Dermis lymphatic vessel endothelial cell (primary cell): ENCODE data around the gene ZNF280C. TPM values are rescaled to one million over a fixed set of nuclear protein-coding genes. Genes with fewer than 3 reads are reported as not detected.

Experiments
- total RNA-seq: library from RNA; depleted of rRNA; stranded (reverse); fragments of >200 nt; gene quantifications from 2 replicates; pipeline ENCODE4 v1.2.1, GENCODE V29; 2014

The ZNF280C gene, protein sequence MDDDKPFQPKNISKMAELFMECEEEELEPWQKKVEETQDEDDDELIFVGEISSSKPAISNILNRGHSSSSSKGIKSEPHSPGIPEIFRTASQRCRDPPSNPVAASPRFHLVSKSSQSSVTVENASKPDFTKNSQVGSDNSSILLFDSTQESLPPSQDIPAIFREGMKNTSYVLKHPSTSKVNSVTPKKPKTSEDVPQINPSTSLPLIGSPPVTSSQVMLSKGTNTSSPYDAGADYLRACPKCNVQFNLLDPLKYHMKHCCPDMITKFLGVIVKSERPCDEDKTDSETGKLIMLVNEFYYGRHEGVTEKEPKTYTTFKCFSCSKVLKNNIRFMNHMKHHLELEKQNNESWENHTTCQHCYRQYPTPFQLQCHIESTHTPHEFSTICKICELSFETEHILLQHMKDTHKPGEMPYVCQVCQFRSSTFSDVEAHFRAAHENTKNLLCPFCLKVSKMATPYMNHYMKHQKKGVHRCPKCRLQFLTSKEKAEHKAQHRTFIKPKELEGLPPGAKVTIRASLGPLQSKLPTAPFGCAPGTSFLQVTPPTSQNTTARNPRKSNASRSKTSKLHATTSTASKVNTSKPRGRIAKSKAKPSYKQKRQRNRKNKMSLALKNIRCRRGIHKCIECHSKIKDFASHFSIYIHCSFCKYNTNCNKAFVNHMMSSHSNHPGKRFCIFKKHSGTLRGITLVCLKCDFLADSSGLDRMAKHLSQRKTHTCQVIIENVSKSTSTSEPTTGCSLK
- total RNA-seq: 1.6 and 2.8 TPM in 2 replicates

DNA sequence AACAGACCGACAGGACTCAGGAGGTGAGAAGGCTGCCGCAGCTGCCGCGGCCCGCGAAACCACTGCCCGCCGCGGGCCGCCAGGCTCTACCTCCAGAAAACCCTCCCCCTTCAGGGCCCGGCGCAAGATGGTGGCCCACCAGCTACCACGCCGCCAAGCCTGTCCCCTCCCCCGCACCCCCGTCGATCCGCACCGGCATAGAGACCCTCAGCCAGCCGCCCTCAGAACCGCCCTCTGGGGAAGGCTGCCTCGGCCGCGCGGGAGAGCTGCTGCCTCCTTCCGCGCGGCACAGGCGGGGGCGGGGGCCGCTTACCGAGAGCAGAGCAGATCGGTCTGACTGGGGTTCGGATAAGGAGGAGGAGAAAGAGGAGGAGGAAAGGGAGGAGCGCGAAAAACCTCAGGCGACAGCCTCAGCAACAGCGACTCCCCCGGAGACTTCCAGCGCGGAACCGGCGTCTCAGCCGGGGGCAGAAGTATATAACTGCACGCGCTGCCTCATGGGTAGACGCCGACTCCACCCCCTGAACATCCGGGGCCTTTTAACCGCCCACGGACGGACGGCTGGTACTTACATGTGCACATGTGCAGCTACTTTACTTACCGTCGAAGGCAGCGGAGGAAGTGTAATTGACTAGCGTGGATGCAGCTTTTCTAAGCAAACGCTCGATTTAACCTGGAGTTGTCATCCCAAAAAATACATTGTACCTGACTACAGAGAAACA is at the start of gene ZNF280C:
Gene ZNF280C (minus strand): TSS at position 451 of the 722 bp plus-strand sequence. CDS start 8,450 bp downstream, outside the sequence.

DNA sequence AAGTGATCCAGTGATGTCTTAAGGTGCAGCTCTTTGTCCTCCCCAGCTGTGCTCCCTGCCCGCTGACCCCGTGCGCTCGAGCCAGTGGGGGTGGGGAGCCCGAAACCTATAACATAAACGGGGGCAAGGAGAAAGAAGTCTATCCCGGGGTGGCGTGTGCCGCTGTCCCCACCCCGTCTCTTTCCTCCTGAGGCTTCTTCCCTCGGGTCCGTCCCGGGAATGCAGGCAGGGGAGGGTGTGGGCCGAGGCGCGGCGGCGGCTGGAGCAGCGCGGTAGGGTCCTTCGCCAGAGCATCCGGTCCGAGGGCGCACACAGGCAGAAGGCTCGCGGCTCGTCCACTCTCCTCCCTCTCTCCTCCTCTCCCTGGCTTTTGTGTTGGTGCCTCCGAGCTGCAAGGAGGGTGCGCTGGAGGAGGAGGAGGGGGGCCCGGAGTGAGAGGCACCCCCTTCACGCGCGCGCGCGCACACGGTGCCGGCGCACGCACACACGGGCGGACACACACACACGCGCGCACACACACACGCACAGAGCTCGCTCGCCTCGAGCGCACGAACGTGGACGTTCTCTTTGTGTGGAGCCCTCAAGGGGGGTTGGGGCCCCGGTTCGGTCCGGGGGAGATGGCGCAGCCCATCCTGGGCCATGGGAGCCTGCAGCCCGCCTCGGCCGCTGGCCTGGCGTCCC is 97.1 kb downstream of the ZNF280C start, which contains the start of gene RAB33A:
Gene RAB33A (plus strand): TSS at position 517 of the 681 bp plus-strand sequence. CDS start 101 bp downstream, at position 618.

GRCh38 chrX:130165703-130166502 is 102.8 kb downstream of the ZNF280C start, which contains the start of gene AIFM1:
Gene AIFM1, minus strand, starts transcription at chrX:130165841. Its CDS starts 185 bp downstream, at chrX:130165656.

Other genes with a start within 250 kb of the ZNF280C start
- 10.1 and 10.7 TPM in 2 replicates for gene ELF4, start 158.4 kb downstream of the ZNF280C start, total RNA-seq
- gene AIFM1, start 103.1 kb downstream of the ZNF280C start, total RNA-seq: 13.0 and 14.5 TPM in 2 replicates
- 0.43 TPM in 2 replicates for gene RAB33A, start 96.9 kb downstream of the ZNF280C start, total RNA-seq
- 6.2 and 7.6 TPM in 2 replicates for gene SLC25A14, start 71.0 kb upstream of the ZNF280C start, total RNA-seq
- gene GPR119, start 116.8 kb upstream of the ZNF280C start, total RNA-seq: not detected in 2 replicates
- 22.9 and 35.5 TPM in 2 replicates for gene RBMX2, start 133.1 kb upstream of the ZNF280C start, total RNA-seq